Astrocyte of the spinal cord (primary cell): ENCODE measurements around the gene ABCD4.

Experiments used
- DNase-seq: peaks from one replicate; pipeline ENCODE4 v3.0.0; 2011; ENCODE audit warnings: low read depth, low spot score
- H3K4me3 ChIP-seq: 2 replicates; pipeline ENCODE4 v1.5.1; 2011; ENCODE audit warnings: low read depth, mild to moderate bottlenecking, low read length, moderate library complexity
- CTCF ChIP-seq: IDR thresholded peaks from 2 replicates; pipeline ENCODE4 v1.5.1; 2012; ENCODE audit warnings: low read depth, mild to moderate bottlenecking, low read length, inconsistent platforms
- in situ Hi-C: cut with HindIII; loops from 2 replicates; pipeline ENCODE4 v1.10.0; 2017; ENCODE audit warnings: low sequenced_read_pairs

ABCD4 gene

GRCh38 chr14:74325446-74325845, 22.7 kb upstream of the ABCD4 start:
- in situ Hi-C loops, result no loop called here
- DNase-seq, result no peak
- H3K4me3 ChIP-seq, result no peak overlapping the region
- no peak for TF ChIP-seq CTCF

DNA sequence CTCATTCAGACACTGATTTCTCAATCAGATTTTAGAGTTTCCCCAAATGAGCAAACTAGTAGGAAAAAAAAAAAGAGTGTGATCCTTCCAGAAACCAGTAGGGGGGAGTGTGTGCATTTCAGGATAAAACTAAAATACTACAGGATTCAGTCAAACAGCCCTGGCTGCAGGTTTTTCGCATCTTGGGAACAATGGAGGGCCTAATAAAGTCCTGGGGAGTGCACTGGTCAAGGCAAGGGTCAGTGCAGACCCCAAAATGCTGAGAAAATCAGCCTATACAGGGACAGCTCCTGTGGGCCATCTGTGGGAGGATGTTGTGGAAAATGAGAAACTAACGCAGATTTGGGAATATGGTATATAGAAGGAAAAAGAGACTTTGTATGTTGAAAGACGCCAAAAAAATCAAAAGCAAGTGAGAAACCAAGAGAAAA, 22.2 kb upstream of the ABCD4 start:
- in situ Hi-C loops, result no loop called here
- no peak overlapping the region for H3K4me3 ChIP-seq
- peak; percentile 75 for TF ChIP-seq CTCF
- DNase-seq, result peak; percentile 42

- TF ChIP-seq CTCF, result no peak
- no peak overlapping the region for H3K4me3 ChIP-seq
- in situ Hi-C loops, result no loop called here
- no peak for DNase-seq
Observed at GRCh38 chr14:74314576-74314975, 11.8 kb upstream of the ABCD4 start.

DNA sequence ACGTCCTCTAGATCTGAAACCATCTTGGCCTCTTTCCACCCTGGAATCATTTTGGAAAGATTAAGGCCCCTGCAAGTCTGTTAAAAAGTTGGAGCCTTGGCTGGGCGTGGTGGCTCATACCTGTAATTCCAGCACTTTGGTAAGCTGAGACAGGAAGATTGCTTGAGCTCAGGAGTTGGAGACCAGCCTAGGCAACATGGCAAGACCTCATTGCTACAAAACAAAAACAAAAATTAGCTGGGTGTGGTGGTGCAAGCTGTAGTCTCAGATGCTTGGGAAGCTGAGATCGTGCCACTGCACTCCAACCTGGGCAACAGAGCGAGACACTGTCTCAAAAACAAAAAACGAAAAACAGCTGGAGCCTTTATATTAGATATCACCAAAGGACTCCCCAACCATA, 10.9 kb upstream of the ABCD4 start:
- no peak overlapping the region for H3K4me3 ChIP-seq
- TF ChIP-seq CTCF, result no peak
- no peak for DNase-seq
- in situ Hi-C loops, result no loop called here

- no peak for DNase-seq
- no peak for TF ChIP-seq CTCF
- no peak overlapping the region for H3K4me3 ChIP-seq
- in situ Hi-C loops, result no loop called here
Observed at GRCh38 chr14:74312161-74312560, 9.4 kb upstream of the ABCD4 start.

DNA sequence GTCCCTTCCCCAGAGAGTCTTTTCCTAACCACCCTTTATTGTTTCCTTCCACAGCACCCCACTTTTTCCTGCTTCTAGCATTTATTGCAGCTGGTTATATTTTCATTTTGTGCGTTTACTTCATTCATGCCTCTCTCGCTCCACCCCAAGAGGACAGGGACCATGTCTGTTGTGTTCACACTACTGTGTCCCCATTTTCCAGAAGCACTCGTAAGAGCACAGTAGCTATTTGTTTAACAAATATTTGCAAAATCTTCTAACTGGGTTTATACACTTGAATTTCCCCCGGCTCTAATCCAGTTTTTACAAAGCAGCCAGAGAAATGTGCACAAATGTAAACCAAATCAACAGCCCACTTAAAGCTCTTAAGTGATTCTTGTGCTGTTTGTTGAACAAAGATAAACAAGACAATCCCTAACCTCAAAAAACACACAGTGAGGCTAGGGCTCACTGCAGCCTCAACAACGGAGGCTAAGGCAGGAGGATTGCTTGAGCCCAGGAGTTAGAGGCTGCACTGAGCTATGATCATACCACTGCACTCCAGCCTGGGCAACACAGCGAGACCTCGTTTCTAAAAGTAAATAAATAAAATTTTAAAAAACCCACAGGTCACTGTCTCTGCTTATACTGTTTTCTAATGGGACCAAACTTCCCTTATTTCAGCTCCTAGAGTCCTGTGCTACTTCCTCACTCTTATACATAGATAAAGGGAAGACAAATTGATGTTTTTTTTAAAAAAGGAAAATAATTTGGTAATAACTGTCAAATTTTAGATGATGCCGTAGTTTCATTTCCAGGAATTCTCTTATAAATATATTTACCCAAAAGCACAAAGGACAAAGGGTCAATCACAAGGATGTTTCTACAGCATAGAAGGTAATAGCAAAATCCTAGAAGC, 6.6 kb upstream of the ABCD4 start:
- H3K4me3 ChIP-seq, result no peak overlapping the region
- in situ Hi-C loops, result no loop called here
- DNase-seq, result no peak
- no peak for TF ChIP-seq CTCF
